ENCODE results near the gene MED12L.

DNA sequence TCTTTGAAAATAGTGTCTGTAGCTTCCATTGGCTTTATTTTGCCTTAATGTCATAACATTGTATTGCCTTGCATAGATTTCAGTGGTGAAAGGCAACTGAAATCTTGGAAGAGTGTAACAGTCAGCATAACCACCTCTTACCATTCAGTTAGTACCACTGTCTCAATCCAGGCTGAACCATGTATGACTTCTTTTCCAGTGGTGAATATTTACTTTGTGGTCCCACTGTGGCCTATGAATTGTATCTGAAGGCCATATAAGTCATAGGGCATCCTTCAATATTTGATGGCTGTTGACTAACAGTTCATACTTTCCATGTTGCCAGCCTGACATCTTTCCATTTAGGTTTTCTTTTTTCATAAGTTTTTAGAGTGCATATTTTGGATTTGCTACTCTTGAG lies 38.4 kb downstream of the MED12L start:
- TF ChIP-seq, protein P1, sequence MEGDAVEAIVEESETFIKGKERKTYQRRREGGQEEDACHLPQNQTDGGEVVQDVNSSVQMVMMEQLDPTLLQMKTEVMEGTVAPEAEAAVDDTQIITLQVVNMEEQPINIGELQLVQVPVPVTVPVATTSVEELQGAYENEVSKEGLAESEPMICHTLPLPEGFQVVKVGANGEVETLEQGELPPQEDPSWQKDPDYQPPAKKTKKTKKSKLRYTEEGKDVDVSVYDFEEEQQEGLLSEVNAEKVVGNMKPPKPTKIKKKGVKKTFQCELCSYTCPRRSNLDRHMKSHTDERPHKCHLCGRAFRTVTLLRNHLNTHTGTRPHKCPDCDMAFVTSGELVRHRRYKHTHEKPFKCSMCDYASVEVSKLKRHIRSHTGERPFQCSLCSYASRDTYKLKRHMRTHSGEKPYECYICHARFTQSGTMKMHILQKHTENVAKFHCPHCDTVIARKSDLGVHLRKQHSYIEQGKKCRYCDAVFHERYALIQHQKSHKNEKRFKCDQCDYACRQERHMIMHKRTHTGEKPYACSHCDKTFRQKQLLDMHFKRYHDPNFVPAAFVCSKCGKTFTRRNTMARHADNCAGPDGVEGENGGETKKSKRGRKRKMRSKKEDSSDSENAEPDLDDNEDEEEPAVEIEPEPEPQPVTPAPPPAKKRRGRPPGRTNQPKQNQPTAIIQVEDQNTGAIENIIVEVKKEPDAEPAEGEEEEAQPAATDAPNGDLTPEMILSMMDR (IDR thresholded peaks at IDR 0.05) = no peak
- TF ChIP-seq POLR2A (IDR thresholded peaks at IDR 0.05) = no peak

Data from esophagus squamous epithelium (tissue), 4 donors.